Kidney (tissue), 14 donors: Measurements from ENCODE around the gene WAC. TPM values are rescaled to one million over a fixed set of nuclear protein-coding genes. Genes with fewer than 3 reads are reported as not detected.
"Not testable (repeated sequence)": the region's sequence is repeated elsewhere in the genome, so short reads cannot be mapped to it uniquely, and the experiment has no call there.

Experiments used
- DNase-seq, 5 donors: peaks; one replicate each; pipeline ENCODE4 v3.0.0-alpha.2; 2013 to 2020
- FAIRE-seq: peaks from 2 replicates; lab custom pipeline; 2012; peaks lifted over from hg19 to GRCh38; lab: Jason Lieb, UNC
- H3K27ac ChIP-seq, 2 donors: one replicate each; pipeline ENCODE4 v1.7.0; 2013; ENCODE audit warnings: low read depth in 2 of 2, low read length in 2 of 2, inconsistent platforms in 1 of 2
- H3K27me3 ChIP-seq: one replicate; pipeline ENCODE4 v1.7.1; 2013; ENCODE audit warnings: low read length, inconsistent platforms; ENCODE audit not compliant: control insufficient read depth, insufficient read depth
- H3K36me3 ChIP-seq, 3 donors: one replicate each; pipeline versions ENCODE4 v1.7.0 to v1.7.1; 2013; ENCODE audit warnings: low read length in 3 of 3, control low read depth in 1 of 3, inconsistent platforms in 1 of 3; ENCODE audit not compliant: insufficient read depth in 3 of 3, control insufficient read depth in 2 of 3
- H3K4me1 ChIP-seq, 3 donors: one replicate each; pipeline versions ENCODE4 v1.7.0 to v1.7.1; 2013; ENCODE audit warnings: low read length in 3 of 3, inconsistent platforms in 1 of 3, low read depth in 1 of 3; ENCODE audit not compliant: control insufficient read depth in 2 of 3, insufficient read depth in 2 of 3
- H3K4me3 ChIP-seq, 3 donors: one replicate each; pipeline versions ENCODE4 v1.7.0 to v1.8.1; 2013; ENCODE audit warnings: low read length in 3 of 3, control low read depth in 1 of 3, inconsistent platforms in 1 of 3
- H3K9ac ChIP-seq, 3 donors: one replicate each; pipeline versions ENCODE4 v1.7.0 to v1.7.1; 2013; ENCODE audit warnings: low read length in 3 of 3, control low read depth in 1 of 3, inconsistent platforms in 1 of 3
- H3K9me3 ChIP-seq, 3 donors: one replicate each; pipeline versions ENCODE4 v1.7.0 to v1.7.1; 2013; ENCODE audit warnings: low read length in 3 of 3, control low read depth in 1 of 3, inconsistent platforms in 1 of 3; ENCODE audit not compliant: control insufficient read depth in 2 of 3, insufficient read depth in 1 of 3
- CTCF ChIP-seq: IDR thresholded peaks from 3 replicates; pipeline ENCODE4 v1.5.1; 2012; ENCODE audit warnings: mild to moderate bottlenecking, moderate library complexity, borderline replicate concordance; ENCODE audit not compliant: insufficient read depth; ENCODE audit errors: extremely low read depth
- intact Hi-C: fragments of 100-400 bp; cut with DNase I; formaldehyde crosslinking; loops from one replicate; pipeline ENCODE4 v1.11.1; 2022
- polyA plus RNA-seq: library from polyadenylated mRNA; stranded (reverse); fragments of 350-450 nt; fragmentation: Illumina TruSeq; extraction: RNeasy Lipid Tissue Mini Kit (QIAGEN cat#74804); gene quantifications from one replicate; pipeline ENCODE4 v1.2.3, GENCODE V29; 2014; ENCODE audit warnings: low read depth, low replicate concordance; ENCODE audit not compliant: insufficient read depth
- total RNA-seq: library from RNA; stranded (reverse); fragmentation: NEBNext Ultra II Directional; extraction: Animal tissue kit (Norgen Biotek cat#: 25700); gene quantifications from one replicate; pipeline ENCODE4 v1.2.1, GENCODE V29; 2021
- donor health status: control.
- donor health status: control.
- donor health status: control.
- donor health status: control.
- donor health status: control.
- donor health status: DM: yes; HTN: yes; CAD: no.
- donor health status: Normal renal cell carcinoma (clear cell type).

The WAC gene
- total and polyA plus RNA-seq, 2 donors from 2014 or later: 33.4 to 107 TPM

GRCh38 chr10:28496017-28496416, 36.9 kb upstream of the WAC start:
- DNase-seq: no peak
- intact Hi-C loops: no loop called here
- Histone ChIP-seq H3K36me3 (no peaks in the 10 kb centered on the region), H3K27me3 (no peaks in the 10 kb centered on the region), H3K4me1 (peaks cover 0 to 3% (median 0%) of the 10 kb centered on the region in 3 donors), H3K27ac (no peak overlapping the region), H3K9me3 (no peaks in the 10 kb centered on the region), H3K9ac (no peak overlapping the region), H3K4me3 (no peak overlapping the region)
- no peak for FAIRE-seq
- TF ChIP-seq CTCF: no peak

DNA sequence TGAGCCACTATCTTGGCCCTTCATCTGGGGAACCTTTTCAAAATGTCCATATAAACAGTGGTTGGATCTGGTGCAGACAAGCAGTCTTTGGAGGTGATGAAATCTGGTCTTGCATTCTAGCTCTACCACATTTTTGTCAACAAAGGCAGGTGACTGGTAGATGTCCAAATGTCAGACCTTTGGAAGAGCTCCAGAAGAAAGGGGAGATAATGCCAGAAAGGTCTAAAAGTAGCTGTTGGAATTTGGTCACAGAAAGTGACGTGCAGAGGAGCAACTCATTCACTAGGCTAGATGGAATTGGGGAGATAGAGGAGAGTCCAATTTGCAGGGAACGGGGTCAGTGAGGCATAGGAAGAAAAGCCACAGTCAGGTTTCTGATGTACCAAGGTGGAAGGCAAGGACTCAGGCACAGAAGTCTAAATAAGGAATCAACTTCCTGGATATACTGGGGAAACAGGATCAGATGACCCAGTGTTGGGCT, 36.4 kb upstream of the WAC start:
- Histone ChIP-seq H3K36me3 (no peaks in the 10 kb centered on the region), H3K4me1 (peaks cover 0 to 3% (median 0%) of the 10 kb centered on the region in 3 donors), H3K27me3 (no peaks in the 10 kb centered on the region), H3K9me3 (no peaks in the 10 kb centered on the region), H3K9ac (no peak overlapping the region), H3K4me3 (no peak overlapping the region), H3K27ac (no peak overlapping the region)
- FAIRE-seq (no peak), DNase-seq (no peak)
- intact Hi-C loops: no loop called here
- no peak for TF ChIP-seq CTCF

DNA sequence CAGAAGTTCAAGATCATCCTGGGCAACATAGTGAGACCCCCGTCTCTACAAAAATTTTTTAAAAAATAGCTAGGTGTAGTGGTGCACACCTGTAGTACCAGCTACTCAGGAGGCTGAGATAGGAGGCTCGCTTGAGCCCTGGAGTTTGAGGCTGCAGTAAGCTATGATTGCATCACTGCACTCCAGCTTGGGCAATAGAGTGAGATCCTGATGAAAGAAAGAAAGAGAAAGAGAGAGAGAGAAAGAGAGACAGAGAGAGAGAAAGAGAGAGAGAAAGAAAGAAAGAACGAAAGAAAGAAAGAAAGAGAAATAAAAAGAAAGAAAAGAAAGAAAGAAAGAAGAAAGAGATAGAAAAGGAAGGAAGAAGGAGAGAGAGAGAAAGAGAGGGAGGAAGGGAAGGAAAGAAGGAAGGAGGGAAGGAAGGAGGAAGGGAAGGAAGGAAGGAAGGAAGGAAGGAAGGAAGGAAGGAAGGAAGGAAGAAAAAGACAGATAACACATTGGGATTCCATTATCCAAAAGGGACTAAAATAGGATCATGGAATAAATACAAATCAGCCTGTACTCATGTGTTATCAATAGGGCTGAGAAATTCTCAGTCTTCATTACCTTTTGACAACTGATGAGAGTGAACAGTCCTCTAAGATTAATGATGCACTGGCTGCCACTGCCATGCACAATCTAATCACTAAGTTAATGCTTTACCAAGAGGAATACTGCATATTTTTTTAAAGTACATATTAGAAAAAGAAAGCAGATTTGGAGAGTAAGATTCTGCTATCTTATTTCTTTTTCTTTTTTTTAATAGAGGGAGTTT, 35.4 kb upstream of the WAC start:
- no peak for FAIRE-seq

DNA sequence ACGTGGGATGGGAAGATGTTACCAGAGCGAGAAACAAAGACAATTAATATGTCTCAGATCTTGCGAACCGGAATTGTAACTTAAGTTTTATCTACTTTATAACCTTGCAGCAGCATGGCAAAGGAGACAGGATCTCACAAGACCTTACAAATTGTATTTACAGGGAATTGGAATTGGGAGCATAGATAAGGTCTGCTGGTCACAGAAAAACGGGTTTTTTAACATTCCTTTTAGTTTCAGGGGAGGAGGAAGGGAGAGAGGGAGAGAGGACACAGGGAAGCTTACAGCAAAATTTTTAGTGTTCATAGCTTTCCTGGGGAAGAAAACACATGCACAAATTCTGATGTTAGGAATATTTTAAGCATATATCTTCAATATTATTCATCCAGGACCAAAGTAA, 32.7 kb upstream of the WAC start:
- H3K36me3 ChIP-seq, H3K9me3 ChIP-seq, H3K27me3 ChIP-seq, H3K4me3 ChIP-seq, H3K27ac ChIP-seq, H3K4me1 ChIP-seq, intact Hi-C loops, FAIRE-seq, H3K9ac ChIP-seq: not testable (repeated sequence)
- peak in 2 of 5 donors; percentile 60 to 71 for DNase-seq

More for the DNA sequence above, 35.4 kb upstream of the WAC start:
- intact Hi-C loops: no loop called here
- Histone ChIP-seq H3K9ac (no peak overlapping the region), H3K9me3 (no peaks in the 10 kb centered on the region), H3K27ac (no peak overlapping the region), H3K4me3 (no peak overlapping the region), H3K36me3 (no peaks in the 10 kb centered on the region), H3K27me3 (no peaks in the 10 kb centered on the region), H3K4me1 (peaks cover 0 to 3% (median 0%) of the 10 kb centered on the region in 3 donors)
- DNase-seq: no peak
- TF ChIP-seq CTCF: no peak
